WTC11 (cell line): ENCODE measurements around the gene USP15. TPM values are rescaled to one million over a fixed set of nuclear protein-coding genes. Genes with fewer than 3 reads are reported as not detected.

Source experiments
- ATAC-seq: fragments of 200-7000 bp; cut with Tn5 transposase; 2 replicates; pipeline ENCODE4 v1.10.0; 2021; ENCODE audit warnings: mild to moderate bottlenecking, moderate library complexity
- CTCF ChIA-PET: fragments of 300-600 bp; sonication (Branson Sonifier 250); formaldehyde crosslinking; loops from one replicate; lab custom pipeline; 2021; ENCODE audit warnings: antibody characterized with exemption; lab: Charles Lee
- POLR2A ChIA-PET: fragments of 350-600 bp; sonication (Branson Sonifier 250); formaldehyde crosslinking; loops from one replicate; lab custom pipeline; 2021; ENCODE audit warnings: antibody characterized with exemption; lab: Charles Lee
- DNase-seq: peaks from one replicate; pipeline ENCODE4 v3.0.0; 2021; ENCODE audit warnings: low spot score
- H3K27ac Mint-ChIP-seq: 2 replicates; pipeline ENCODE4 v1.8.0; 2021; ENCODE audit warnings: mixed read lengths
- H3K27me3 Mint-ChIP-seq: 2 replicates; pipeline ENCODE4 v1.8.0; 2021; ENCODE audit warnings: low read depth, mild to moderate bottlenecking, moderate library complexity, mixed read lengths
- H3K36me3 Mint-ChIP-seq: 2 replicates; pipeline ENCODE4 v1.8.0; 2021; ENCODE audit warnings: mixed read lengths
- H3K4me1 Mint-ChIP-seq: 2 replicates; pipeline ENCODE4 v1.8.0; 2022; ENCODE audit warnings: mixed read lengths
- H3K4me3 Mint-ChIP-seq: 2 replicates; pipeline ENCODE4 v1.8.0; 2021; ENCODE audit warnings: mild to moderate bottlenecking, moderate library complexity, mixed read lengths
- H3K9me3 Mint-ChIP-seq: 2 replicates; pipeline ENCODE4 v1.8.0; 2021; ENCODE audit warnings: mixed read lengths
- CBFB ChIP-seq: sonication (generic); formaldehyde crosslinking; IDR thresholded peaks from 2 replicates; pipeline ENCODE4 v1.8.1; 2022; ENCODE audit warnings: mild to moderate bottlenecking, low read depth, missing genetic modification reagents
- ELF4 ChIP-seq: sonication (generic); formaldehyde crosslinking; IDR thresholded peaks from 2 replicates; pipeline ENCODE4 v1.8.1; 2022; ENCODE audit warnings: low read depth, mild to moderate bottlenecking, moderate library complexity, missing genetic modification reagents
- FOXP1 ChIP-seq: sonication (generic); formaldehyde crosslinking; IDR thresholded peaks from 2 replicates; pipeline ENCODE4 v1.8.0; 2022; ENCODE audit warnings: missing genetic modification reagents, mild to moderate bottlenecking, moderate library complexity, borderline replicate concordance
- GABPB1 ChIP-seq: sonication (generic); formaldehyde crosslinking; IDR thresholded peaks from 2 replicates; pipeline ENCODE4 v1.8.1; 2023; ENCODE audit warnings: mild to moderate bottlenecking, missing genetic modification reagents
- GRHL2 ChIP-seq: fragments of 250-450 bp; sonication (Bioruptor Pico); IDR thresholded peaks from 2 replicates; pipeline ENCODE4 v1.8.0; 2022; ENCODE audit warnings: mild to moderate bottlenecking, moderate library complexity; ENCODE audit not compliant: insufficient replicate concordance, severe bottlenecking
- IRF2 ChIP-seq: sonication (generic); formaldehyde crosslinking; IDR thresholded peaks from 2 replicates; pipeline ENCODE4 v1.8.0; 2022; ENCODE audit warnings: low read depth, missing genetic modification reagents, borderline replicate concordance
- TCF7 ChIP-seq: sonication (generic); formaldehyde crosslinking; IDR thresholded peaks from 2 replicates; pipeline ENCODE4 v1.8.0; 2022; ENCODE audit warnings: mild to moderate bottlenecking, low read depth, missing genetic modification reagents, moderate library complexity
- ZNF219 ChIP-seq: sonication (generic); formaldehyde crosslinking; IDR thresholded peaks from 2 replicates; pipeline ENCODE4 v1.8.0; 2023; ENCODE audit warnings: missing genetic modification reagents, mild to moderate bottlenecking, borderline replicate concordance
- ZNF317 ChIP-seq: sonication (generic); formaldehyde crosslinking; IDR thresholded peaks from 2 replicates; pipeline ENCODE4 v1.8.1; 2023; ENCODE audit warnings: low read depth, mild to moderate bottlenecking, moderate library complexity, missing genetic modification reagents, borderline replicate concordance
- total RNA-seq: library from RNA; stranded (reverse); gene quantifications from 3 replicates; pipeline ENCODE4 v1.2.3, GENCODE V29; 2021
- TF ChIP-seq, protein P1 (sequence below): sonication (generic); formaldehyde crosslinking; IDR thresholded peaks from 2 replicates; pipeline ENCODE4 v1.8.1; 2023; ENCODE audit warnings: mild to moderate bottlenecking, missing genetic modification reagents
- TF ChIP-seq, protein P2 (sequence below): fragments of 250-450 bp; sonication (Bioruptor Pico); IDR thresholded peaks from 2 replicates; pipeline ENCODE4 v1.9.0; 2021; ENCODE audit warnings: mild to moderate bottlenecking
- TF ChIP-seq, protein P3 (sequence below): sonication (generic); formaldehyde crosslinking; IDR thresholded peaks from 2 replicates; pipeline ENCODE4 v1.8.1; 2023; ENCODE audit warnings: mild to moderate bottlenecking, missing genetic modification reagents, moderate library complexity
- TF ChIP-seq, protein P4 (sequence below): sonication (generic); formaldehyde crosslinking; conservative IDR thresholded peaks from 2 replicates; pipeline ENCODE4 v1.8.1; 2022; ENCODE audit warnings: mild to moderate bottlenecking, missing genetic modification reagents

The USP15 gene
- total RNA-seq, 1 experiment from 2014 or later, result 37.2 TPM

DNA sequence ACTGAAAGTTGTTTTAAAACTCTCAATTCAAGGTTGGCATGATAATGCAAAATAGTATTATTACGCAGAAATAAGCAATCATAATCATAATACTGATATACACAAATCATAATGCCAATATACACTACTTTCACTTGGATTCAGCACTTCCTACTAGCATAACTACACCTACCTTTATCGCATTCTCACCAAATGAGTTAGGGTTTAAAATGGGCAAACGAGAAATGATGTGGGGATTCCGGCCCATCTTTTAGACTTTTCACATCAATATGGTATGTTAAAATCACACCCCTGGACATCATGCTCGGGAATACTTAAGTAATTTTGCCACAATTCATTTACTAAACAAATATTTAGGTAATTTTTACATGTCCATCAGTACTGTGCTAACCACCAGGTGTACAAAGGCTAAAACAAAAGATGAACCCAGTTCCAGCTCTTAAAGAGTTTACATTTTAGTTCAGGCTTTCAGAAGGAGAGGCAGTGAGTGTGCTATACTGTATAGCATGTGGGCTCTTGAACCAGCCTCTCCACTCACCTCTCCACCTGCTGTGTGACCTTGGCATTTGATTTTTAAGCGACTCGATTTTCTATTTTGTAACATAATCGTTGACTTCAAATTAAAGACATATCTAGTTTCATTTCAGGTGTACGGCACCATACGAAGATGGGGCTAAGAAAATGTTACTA, 1.1 kb upstream of the USP15 start:
- DNase-seq (no peak), ATAC-seq (no peak)
- H3K9me3 Mint-ChIP-seq, result no peaks in the 10 kb centered on the region
- H3K27ac Mint-ChIP-seq, result peak overlapping the region; percentile 98
- no peaks in the 10 kb centered on the region for H3K36me3 Mint-ChIP-seq
- CTCF ChIA-PET, result interaction anchor here (0.8 to 1.8 kb wide), 4 partner anchors 11 to 202 kb away, joined by 4 to 7 read pairs (median 5); no protein-coding TSS in a partner anchor
- H3K4me3 Mint-ChIP-seq, result peak overlapping the region; percentile 99
- no peaks in the 10 kb centered on the region for H3K27me3 Mint-ChIP-seq
- POLR2A ChIA-PET, result no interaction called here
- TF ChIP-seq ZNF219 (no peak), GRHL2 (CRISPR knock-in tag) (no peak), ZNF317 (CRISPR knock-in tag) (no peak), GABPB1 (CRISPR knock-in tag) (no peak), ELF4 (CRISPR knock-in tag) (no peak), CBFB (no peak), TCF7 (CRISPR knock-in tag) (no peak), FOXP1 (CRISPR knock-in tag) (no peak)
- TF ChIP-seq, protein P1, sequence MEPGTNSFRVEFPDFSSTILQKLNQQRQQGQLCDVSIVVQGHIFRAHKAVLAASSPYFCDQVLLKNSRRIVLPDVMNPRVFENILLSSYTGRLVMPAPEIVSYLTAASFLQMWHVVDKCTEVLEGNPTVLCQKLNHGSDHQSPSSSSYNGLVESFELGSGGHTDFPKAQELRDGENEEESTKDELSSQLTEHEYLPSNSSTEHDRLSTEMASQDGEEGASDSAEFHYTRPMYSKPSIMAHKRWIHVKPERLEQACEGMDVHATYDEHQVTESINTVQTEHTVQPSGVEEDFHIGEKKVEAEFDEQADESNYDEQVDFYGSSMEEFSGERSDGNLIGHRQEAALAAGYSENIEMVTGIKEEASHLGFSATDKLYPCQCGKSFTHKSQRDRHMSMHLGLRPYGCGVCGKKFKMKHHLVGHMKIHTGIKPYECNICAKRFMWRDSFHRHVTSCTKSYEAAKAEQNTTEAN (CRISPR knock-in tag), result no peak
- TF ChIP-seq, protein P2, sequence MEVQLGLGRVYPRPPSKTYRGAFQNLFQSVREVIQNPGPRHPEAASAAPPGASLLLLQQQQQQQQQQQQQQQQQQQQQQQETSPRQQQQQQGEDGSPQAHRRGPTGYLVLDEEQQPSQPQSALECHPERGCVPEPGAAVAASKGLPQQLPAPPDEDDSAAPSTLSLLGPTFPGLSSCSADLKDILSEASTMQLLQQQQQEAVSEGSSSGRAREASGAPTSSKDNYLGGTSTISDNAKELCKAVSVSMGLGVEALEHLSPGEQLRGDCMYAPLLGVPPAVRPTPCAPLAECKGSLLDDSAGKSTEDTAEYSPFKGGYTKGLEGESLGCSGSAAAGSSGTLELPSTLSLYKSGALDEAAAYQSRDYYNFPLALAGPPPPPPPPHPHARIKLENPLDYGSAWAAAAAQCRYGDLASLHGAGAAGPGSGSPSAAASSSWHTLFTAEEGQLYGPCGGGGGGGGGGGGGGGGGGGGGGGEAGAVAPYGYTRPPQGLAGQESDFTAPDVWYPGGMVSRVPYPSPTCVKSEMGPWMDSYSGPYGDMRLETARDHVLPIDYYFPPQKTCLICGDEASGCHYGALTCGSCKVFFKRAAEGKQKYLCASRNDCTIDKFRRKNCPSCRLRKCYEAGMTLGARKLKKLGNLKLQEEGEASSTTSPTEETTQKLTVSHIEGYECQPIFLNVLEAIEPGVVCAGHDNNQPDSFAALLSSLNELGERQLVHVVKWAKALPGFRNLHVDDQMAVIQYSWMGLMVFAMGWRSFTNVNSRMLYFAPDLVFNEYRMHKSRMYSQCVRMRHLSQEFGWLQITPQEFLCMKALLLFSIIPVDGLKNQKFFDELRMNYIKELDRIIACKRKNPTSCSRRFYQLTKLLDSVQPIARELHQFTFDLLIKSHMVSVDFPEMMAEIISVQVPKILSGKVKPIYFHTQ, result no peak
- TF ChIP-seq, protein P3, sequence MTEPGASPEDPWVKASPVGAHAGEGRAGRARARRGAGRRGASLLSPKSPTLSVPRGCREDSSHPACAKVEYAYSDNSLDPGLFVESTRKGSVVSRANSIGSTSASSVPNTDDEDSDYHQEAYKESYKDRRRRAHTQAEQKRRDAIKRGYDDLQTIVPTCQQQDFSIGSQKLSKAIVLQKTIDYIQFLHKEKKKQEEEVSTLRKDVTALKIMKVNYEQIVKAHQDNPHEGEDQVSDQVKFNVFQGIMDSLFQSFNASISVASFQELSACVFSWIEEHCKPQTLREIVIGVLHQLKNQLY, result no peak
- TF ChIP-seq, protein P4, sequence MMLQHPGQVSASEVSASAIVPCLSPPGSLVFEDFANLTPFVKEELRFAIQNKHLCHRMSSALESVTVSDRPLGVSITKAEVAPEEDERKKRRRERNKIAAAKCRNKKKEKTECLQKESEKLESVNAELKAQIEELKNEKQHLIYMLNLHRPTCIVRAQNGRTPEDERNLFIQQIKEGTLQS, result no peak
- H3K4me1 Mint-ChIP-seq, result peaks cover 11% of the 10 kb centered on the region

DNA sequence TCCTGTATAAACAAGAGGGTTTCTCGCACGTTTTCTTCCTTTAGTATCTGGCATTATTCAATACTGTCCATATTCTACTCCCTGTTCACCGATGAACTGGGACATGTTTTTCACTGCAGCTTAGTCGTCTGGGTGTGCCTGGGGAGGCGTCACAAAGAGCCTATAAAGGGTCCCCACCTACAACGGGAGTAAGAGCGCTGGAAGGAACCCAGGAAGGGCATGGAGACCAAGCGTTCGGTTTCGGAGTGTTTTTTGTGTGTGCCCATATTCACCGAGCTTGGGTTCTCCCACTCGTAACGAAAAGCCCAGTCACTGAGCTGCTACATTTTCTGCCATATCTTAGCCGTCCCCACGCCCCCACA, 592 bp upstream of the USP15 start:
- DNase-seq (no peak), ATAC-seq (peak; percentile 22)
- Mint-ChIP-seq H3K27ac (peak overlapping the region; percentile 98), H3K4me1 (peaks cover 11% of the 10 kb centered on the region), H3K36me3 (no peaks in the 10 kb centered on the region), H3K4me3 (peak overlapping the region; percentile 99), H3K27me3 (no peaks in the 10 kb centered on the region), H3K9me3 (no peaks in the 10 kb centered on the region)
- ChIA-PET POLR2A (interaction anchor here (0.5 kb wide), 1 partner anchor 900 kb away, joined by 3 read pairs; no protein-coding TSS in a partner anchor), CTCF (interaction anchor here (0.6 to 1.8 kb wide), 11 partner anchors 12 to 674 kb away, joined by 3 to 7 read pairs (median 4); no protein-coding TSS in a partner anchor)
- TF ChIP-seq, protein P2, result 0 out of 2 replicates have a peak, but pooled peaks have one; percentile 44
- no peak for TF ChIP-seq IRF2 (CRISPR knock-in tag)
